Muscle layer of colon (tissue), 2 donors: Measurements from ENCODE around the gene CSTF2.

Experiments used
- H3K27ac ChIP-seq: one replicate; pipeline ENCODE4 v1.7.0; 2013; ENCODE audit warnings: low read depth, mild to moderate bottlenecking, low read length, moderate library complexity
- H3K27me3 ChIP-seq, 2 donors: one replicate each; pipeline ENCODE4 v1.7.0; 2013; ENCODE audit warnings: low read length in 2 of 2, mild to moderate bottlenecking in 2 of 2; ENCODE audit not compliant: insufficient read depth in 2 of 2, control insufficient read depth in 1 of 2
- H3K36me3 ChIP-seq: one replicate; pipeline ENCODE4 v1.7.0; 2013; ENCODE audit warnings: mild to moderate bottlenecking, low read length; ENCODE audit not compliant: insufficient read depth
- H3K4me1 ChIP-seq: one replicate; pipeline ENCODE4 v1.7.0; 2013; ENCODE audit warnings: mild to moderate bottlenecking, low read length; ENCODE audit not compliant: insufficient read depth
- H3K4me3 ChIP-seq, 2 donors: one replicate each; pipeline ENCODE4 v1.7.0; 2013; ENCODE audit warnings: low read length in 2 of 2, low read depth in 1 of 2, mild to moderate bottlenecking in 1 of 2, moderate library complexity in 1 of 2
- H3K9ac ChIP-seq: one replicate; pipeline ENCODE4 v1.7.0; 2013; ENCODE audit warnings: low read length
- H3K9me3 ChIP-seq: one replicate; pipeline ENCODE4 v1.7.0; 2013; ENCODE audit warnings: mild to moderate bottlenecking, low read length
- donor health status: abdominal sarcoma.
- donor health status: Adenocarcinoma of cecum.

CSTF2 gene

GRCh38 chrX:100880368-100880767 is 60.2 kb downstream of the CSTF2 start:
- H3K4me1 ChIP-seq = no peaks in the 10 kb centered on the region
- H3K27me3 ChIP-seq = peaks cover 0 to 4% of the 10 kb centered on the region in 2 donors
- H3K4me3 ChIP-seq = no peak overlapping the region
- no peaks in the 10 kb centered on the region for H3K9me3 ChIP-seq
- H3K27ac ChIP-seq = no peak overlapping the region
- H3K9ac ChIP-seq = no peak overlapping the region
- no peaks in the 10 kb centered on the region for H3K36me3 ChIP-seq

GRCh38 chrX:100883654-100884053 is 63.5 kb downstream of the CSTF2 start:
- Histone ChIP-seq H3K4me1 (no peaks in the 10 kb centered on the region), H3K36me3 (no peaks in the 10 kb centered on the region), H3K27ac (no peak overlapping the region), H3K27me3 (peaks cover 0 to 1% of the 10 kb centered on the region in 2 donors), H3K9ac (no peak overlapping the region), H3K9me3 (no peaks in the 10 kb centered on the region), H3K4me3 (no peak overlapping the region)
